GM12872 (cell line): Measurements from ENCODE around the gene SPACA1.

Source experiments
- TF ChIP-seq, protein P1 (sequence below): IDR thresholded peaks from 3 replicates; pipeline ENCODE4 v1.5.1; 2011; ENCODE audit warnings: low read depth, mild to moderate bottlenecking, low read length, moderate library complexity; ENCODE audit not compliant: insufficient read depth

The SPACA1 gene

DNA sequence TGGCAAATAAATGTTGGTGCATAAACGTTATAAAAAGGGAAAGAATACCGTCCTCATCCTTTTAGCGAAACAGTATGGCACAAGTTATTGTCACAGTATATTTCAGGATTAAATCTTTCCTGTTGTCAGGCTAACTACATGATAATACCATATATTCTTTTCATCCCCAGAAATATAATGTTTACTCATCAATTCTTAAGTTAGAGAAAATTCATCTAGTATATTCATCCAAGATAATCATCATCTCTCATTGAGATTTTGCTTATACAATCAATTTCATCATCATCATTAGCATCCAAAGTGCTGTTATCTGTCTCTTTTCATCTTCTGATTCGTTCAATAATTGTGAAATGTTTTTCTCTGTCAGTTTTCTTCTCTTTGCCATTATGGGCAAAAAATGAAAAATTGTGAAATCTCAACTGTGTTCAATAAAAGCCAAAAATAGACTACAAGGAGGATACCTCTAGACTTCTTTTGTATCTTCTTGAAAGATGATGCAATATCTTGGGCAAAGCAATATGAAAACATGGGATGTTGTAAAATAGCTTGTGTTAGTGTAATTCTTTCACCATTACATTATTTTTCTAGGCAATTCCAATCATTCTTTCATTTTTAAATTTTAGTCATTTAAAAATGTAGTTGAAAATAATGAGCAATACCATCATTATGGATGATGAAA, 2.6 kb downstream of the SPACA1 start:
- TF ChIP-seq, protein P1, sequence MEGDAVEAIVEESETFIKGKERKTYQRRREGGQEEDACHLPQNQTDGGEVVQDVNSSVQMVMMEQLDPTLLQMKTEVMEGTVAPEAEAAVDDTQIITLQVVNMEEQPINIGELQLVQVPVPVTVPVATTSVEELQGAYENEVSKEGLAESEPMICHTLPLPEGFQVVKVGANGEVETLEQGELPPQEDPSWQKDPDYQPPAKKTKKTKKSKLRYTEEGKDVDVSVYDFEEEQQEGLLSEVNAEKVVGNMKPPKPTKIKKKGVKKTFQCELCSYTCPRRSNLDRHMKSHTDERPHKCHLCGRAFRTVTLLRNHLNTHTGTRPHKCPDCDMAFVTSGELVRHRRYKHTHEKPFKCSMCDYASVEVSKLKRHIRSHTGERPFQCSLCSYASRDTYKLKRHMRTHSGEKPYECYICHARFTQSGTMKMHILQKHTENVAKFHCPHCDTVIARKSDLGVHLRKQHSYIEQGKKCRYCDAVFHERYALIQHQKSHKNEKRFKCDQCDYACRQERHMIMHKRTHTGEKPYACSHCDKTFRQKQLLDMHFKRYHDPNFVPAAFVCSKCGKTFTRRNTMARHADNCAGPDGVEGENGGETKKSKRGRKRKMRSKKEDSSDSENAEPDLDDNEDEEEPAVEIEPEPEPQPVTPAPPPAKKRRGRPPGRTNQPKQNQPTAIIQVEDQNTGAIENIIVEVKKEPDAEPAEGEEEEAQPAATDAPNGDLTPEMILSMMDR, result no peak

DNA sequence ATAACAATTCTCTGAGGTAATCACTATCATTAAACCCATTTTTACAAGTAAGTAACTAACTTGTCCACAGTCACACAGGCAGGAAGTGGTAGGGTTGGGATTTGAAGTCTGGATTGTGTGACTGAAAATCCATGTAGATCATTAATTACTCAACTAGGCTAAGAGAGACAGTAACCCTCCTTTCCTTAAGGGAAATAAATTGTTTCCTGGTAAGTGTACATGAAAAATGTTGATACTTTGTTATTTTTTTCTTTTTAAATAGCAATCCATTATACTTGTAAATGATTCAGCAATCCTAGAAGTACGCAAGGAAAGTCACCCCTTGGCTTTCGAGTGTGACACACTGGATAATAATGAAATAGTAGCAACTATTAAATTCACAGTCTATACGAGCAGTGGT, 11.6 kb downstream of the SPACA1 start:
- TF ChIP-seq, protein P1, result no peak

DNA sequence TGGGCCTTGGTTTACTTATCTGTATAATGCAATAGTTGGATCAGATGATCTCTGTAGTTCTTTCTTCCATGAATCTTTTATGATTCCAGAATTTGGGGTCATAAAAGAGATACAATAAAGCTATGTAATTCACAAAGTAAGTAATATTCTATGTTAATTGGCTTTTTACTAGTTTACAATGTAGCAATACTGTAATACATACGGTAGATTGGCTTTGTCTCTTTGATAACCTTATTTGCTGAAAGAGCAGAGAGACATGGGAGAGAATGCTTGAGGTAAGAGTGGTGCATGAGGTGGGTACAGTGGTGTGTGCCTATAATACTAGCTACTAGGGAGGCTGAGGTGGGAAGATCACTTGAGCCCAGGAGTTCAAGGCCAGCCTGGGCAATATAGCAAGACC, 14.7 kb downstream of the SPACA1 start:
- TF ChIP-seq, protein P1, result no peak

DNA sequence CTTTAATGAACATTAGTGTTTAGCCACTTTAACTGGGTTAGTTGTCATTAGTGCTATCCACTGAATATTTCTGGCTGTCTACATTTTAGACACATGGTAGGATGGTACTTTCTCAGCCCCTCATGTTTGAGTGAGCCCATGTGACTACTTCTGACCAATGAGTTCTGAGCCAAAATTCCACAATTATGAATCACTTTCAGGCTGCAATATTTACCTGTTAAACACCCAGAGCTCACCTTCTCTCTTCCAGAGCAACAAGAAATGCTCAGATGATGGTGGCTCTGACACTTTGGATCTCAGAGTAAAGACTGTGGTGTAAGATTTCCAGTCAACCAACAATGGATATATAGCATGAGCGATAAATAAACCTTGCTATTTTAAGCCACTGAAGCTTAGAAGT, 24.8 kb downstream of the SPACA1 start:
- TF ChIP-seq, protein P1, result no peak

DNA sequence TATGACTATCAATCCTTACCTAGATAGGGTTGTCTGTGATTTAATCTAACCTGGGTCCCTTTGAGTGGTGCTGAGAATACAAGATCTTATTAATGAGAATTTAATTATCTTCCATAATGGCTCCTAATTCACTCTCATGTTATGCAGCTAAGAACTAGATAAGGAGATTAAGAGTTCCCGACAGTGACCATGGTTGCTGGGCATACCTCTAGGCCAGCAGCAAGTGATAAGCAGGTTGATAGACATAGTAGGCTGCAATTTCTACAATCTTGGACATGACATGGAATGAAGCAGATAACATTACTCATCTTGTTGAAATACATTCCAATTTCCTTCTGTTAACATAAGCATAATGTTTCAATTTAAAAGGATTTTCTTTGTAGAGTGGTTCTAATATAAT, 27.1 kb downstream of the SPACA1 start:
- TF ChIP-seq, protein P1, result no peak

DNA sequence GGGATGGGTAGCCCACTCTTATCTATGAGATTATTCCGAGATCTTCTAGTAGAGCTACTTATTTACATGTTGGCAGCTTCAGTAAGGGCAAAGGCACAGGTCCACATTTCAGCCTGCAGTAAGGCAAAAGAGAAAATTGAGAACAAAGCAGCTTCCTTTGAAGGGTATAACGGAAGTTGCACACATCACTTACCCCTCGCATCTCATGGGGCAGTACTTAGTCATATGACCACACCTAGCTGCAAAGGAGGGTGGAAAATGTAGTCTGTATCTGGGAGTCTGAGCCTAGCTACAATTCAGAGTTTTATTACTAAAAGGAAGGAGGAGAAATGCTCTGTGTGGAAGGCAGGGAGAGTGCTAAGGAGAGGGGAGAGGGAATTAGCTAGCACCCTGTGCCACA, 29.7 kb downstream of the SPACA1 start:
- TF ChIP-seq, protein P1, result no peak

DNA sequence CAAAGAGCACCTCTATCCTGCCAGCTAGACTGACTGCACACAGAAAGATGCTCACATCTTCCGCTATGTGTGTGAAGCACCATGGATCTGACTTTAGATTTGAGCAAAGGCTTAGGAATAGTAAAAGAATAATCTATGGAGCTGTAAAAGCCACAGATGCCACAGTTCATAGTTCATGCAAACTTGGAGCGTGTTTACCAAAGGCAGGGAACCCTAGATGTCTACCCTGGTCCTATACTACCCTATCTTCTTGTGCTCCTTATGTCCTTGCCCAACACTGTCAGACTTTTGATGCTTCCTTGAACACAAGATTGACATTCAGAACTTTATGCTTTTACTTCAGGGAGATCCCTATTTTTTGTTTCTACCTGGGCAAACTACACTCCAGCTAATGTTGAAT, 39.2 kb downstream of the SPACA1 start:
- TF ChIP-seq, protein P1, result no peak
